Endothelial cell of umbilical vein (primary cell): Measurements from ENCODE around the gene HOXA9. TPM values are rescaled to one million over a fixed set of nuclear protein-coding genes. Genes with fewer than 3 reads are reported as not detected.

Experiments used
- BruUV-seq: library from RNA; stranded (reverse); fragments of 400-500 nt; replicated peaks from 2 replicates; lab custom pipeline; 2021; lab: Mats Ljungman, UMichigan
- CTCF ChIA-PET: fragments of 300-600, 350-600 bp; sonication (Branson Sonifier 250); formaldehyde crosslinking; loops from one replicate; lab custom pipeline; 2021; ENCODE audit warnings: antibody characterized with exemption, inconsistent platforms; lab: Charles Lee
- POLR2A ChIA-PET: fragments of 300-600, 350-600 bp; sonication (Branson Sonifier 250); formaldehyde crosslinking; loops from one replicate; lab custom pipeline; 2021; ENCODE audit warnings: antibody characterized with exemption, inconsistent platforms; lab: Charles Lee
- DNase-seq: peaks from one replicate; pipeline ENCODE4 v3.0.0-alpha.2; 2011; ENCODE audit warnings: low read depth, low spot score
- FAIRE-seq: peaks from 2 replicates; lab custom pipeline; 2011; peaks lifted over from hg19 to GRCh38; lab: Jason Lieb, UNC
- H2AFZ ChIP-seq: 2 replicates; pipeline ENCODE4 v1.6.0; 2012; ENCODE audit warnings: low read depth, low read length, control low read depth, inconsistent platforms
- H3K27ac ChIP-seq: 2 replicates; pipeline ENCODE4 v1.5.1; 2011; ENCODE audit warnings: low read depth, mild to moderate bottlenecking, control low read depth, low read length, moderate library complexity; ENCODE audit not compliant: insufficient read depth
- H3K27me3 ChIP-seq, 2 experiments: 2 replicates each; pipeline versions ENCODE4 v1.6.0 to v1.6.1; 2011; ENCODE audit warnings: low read length in 2 of 2, mixed read lengths in 1 of 2; ENCODE audit not compliant: control insufficient read depth in 2 of 2, insufficient read depth in 2 of 2
- H3K36me3 ChIP-seq, 2 experiments: 2 replicates in 1 of 2; 3 replicates in 1 of 2; pipeline ENCODE4 v1.5.1; 2011; ENCODE audit warnings: low read length in 2 of 2, mild to moderate bottlenecking in 1 of 2, moderate library complexity in 1 of 2; ENCODE audit not compliant: control insufficient read depth in 2 of 2, insufficient read depth in 2 of 2; ENCODE audit errors: extremely low read depth in 1 of 2
- H3K4me1 ChIP-seq: 3 replicates; pipeline ENCODE4 v1.5.1; 2011; ENCODE audit warnings: mild to moderate bottlenecking, low read length; ENCODE audit not compliant: control insufficient read depth, insufficient read depth; ENCODE audit errors: extremely low read depth
- H3K4me2 ChIP-seq: 2 replicates; pipeline ENCODE4 v1.6.1; 2011; ENCODE audit warnings: low read length, control low read depth, mixed read lengths; ENCODE audit not compliant: insufficient read depth
- H3K4me3 ChIP-seq, 3 experiments: fragments of 200-600 bp in 1 of 3; sonication (generic), shearing (Covaris generic) in 1 of 3; replicated peaks in 1 of 3; 2 replicates each; pipeline ENCODE4 v1.5.1; 2011 to 2016; ENCODE audit warnings: control low read depth in 3 of 3, low read length in 3 of 3, mild to moderate bottlenecking in 2 of 3, inconsistent platforms in 1 of 3, low read depth in 1 of 3, moderate library complexity in 1 of 3; ENCODE audit not compliant: insufficient read depth in 1 of 3
- H3K79me2 ChIP-seq: 2 replicates; pipeline ENCODE4 v1.6.0; 2012; ENCODE audit warnings: low read length, inconsistent platforms; ENCODE audit not compliant: control insufficient read depth, insufficient read depth
- H3K9ac ChIP-seq: replicated peaks from 2 replicates; pipeline ENCODE3; 2011; ENCODE audit warnings: low read length, control low read depth; ENCODE audit not compliant: insufficient read depth; ENCODE audit errors: extremely low read depth
- H3K9me1 ChIP-seq: replicated peaks from 3 replicates; pipeline ENCODE4 v1.6.0; 2011; ENCODE audit warnings: mild to moderate bottlenecking, low read length; ENCODE audit not compliant: control insufficient read depth, insufficient read depth; ENCODE audit errors: extremely low read depth
- H3K9me3 ChIP-seq: replicated peaks from 2 replicates; pipeline ENCODE4 v1.5.1; 2012; ENCODE audit warnings: low read length, inconsistent platforms; ENCODE audit not compliant: control insufficient read depth, insufficient read depth
- H4K20me1 ChIP-seq: replicated peaks from 2 replicates; pipeline ENCODE3; 2011; ENCODE audit warnings: mild to moderate bottlenecking, low read length; ENCODE audit not compliant: control insufficient read depth, insufficient read depth; ENCODE audit errors: extremely low read depth
- EZH2 ChIP-seq: IDR thresholded peaks from 2 replicates; pipeline ENCODE4 v1.6.1; 2012; ENCODE audit warnings: borderline replicate concordance, low read depth, mild to moderate bottlenecking, moderate library complexity, low read length, inconsistent platforms; ENCODE audit not compliant: severe bottlenecking
- FOS ChIP-seq: IDR thresholded peaks from 2 replicates; pipeline ENCODE4 v1.6.1; 2011; ENCODE audit warnings: mild to moderate bottlenecking, low read length, moderate library complexity, borderline replicate concordance; ENCODE audit not compliant: insufficient read depth
- GATA2 ChIP-seq: IDR thresholded peaks from 2 replicates; pipeline ENCODE4 v1.7.0; 2011; ENCODE audit warnings: low read depth, mild to moderate bottlenecking, moderate library complexity, mixed read lengths, low read length; ENCODE audit not compliant: insufficient read length, insufficient read depth
- JUN ChIP-seq: IDR thresholded peaks from 2 replicates; pipeline ENCODE4 v1.6.1; 2011; ENCODE audit warnings: borderline replicate concordance, low read depth; ENCODE audit not compliant: insufficient read length, insufficient read depth
- MYC ChIP-seq: IDR thresholded peaks from one replicate; pipeline ENCODE4 v1.6.1; 2011; ENCODE audit warnings: mild to moderate bottlenecking, low read depth, low read length
- POLR2A ChIP-seq: IDR thresholded peaks from 2 replicates; pipeline ENCODE4 v1.6.1; 2012; ENCODE audit warnings: low read depth, mild to moderate bottlenecking, control low read depth, low read length
- POLR2AphosphoS5 ChIP-seq: IDR thresholded peaks from 2 replicates; pipeline ENCODE4 v1.6.1; 2012; ENCODE audit warnings: low read depth, mild to moderate bottlenecking, control low read depth, low read length, moderate library complexity; ENCODE audit not compliant: insufficient read depth
- dilution Hi-C: fragments of 300-500 bp; cut with MboI; formaldehyde crosslinking; loops from one replicate; pipeline ENCODE4 v1.15.0; 2019; ENCODE audit warnings: low sequenced_read_pairs; ENCODE audit not compliant: extremely low pct_ligation_motif_present
- intact Hi-C: fragments of 100-400 bp; cut with micrococcal nuclease; formaldehyde crosslinking; loops from one replicate; pipeline ENCODE4 v1.10.0; 2022
- polyA plus RNA-seq, 4 experiments: library from polyadenylated mRNA; depleted of rRNA in 3 of 4; stranded (reverse) in 3 of 4; unstranded in 1 of 4; fragments of >200 nt; gene quantifications; 2 replicates each; pipeline versions ENCODE4 v1.2.1 to v1.2.3, GENCODE V29; 2011 to 2012; ENCODE audit warnings: missing spikeins in 1 of 4
- total RNA-seq: library from RNA; stranded (reverse); gene quantifications from 2 replicates; pipeline ENCODE4 v1.2.3, GENCODE V29; 2021
- TF ChIP-seq, protein P1 (sequence below): IDR thresholded peaks from 2 replicates; pipeline ENCODE4 v1.6.1; 2011; ENCODE audit not compliant: insufficient read depth, insufficient read length
- TF ChIP-seq, protein P2 (sequence below), 2 donors: IDR thresholded peaks; 1 replicate in 1 of 2; 2 replicates in 1 of 2; pipeline ENCODE4 v1.5.1; 2011; ENCODE audit warnings: low read length in 2 of 2, mild to moderate bottlenecking in 2 of 2, moderate library complexity in 2 of 2, control low read depth in 1 of 2, inconsistent platforms in 1 of 2, low read depth in 1 of 2; ENCODE audit not compliant: insufficient read depth in 1 of 2; ENCODE audit errors: extremely low read depth in 1 of 2

The HOXA9 gene
- total and polyA plus RNA-seq, 2 donors (not counting 3 experiments of a cell fraction or from before 2014, with no cell fraction given): 47.2 to 61.6 TPM

DNA sequence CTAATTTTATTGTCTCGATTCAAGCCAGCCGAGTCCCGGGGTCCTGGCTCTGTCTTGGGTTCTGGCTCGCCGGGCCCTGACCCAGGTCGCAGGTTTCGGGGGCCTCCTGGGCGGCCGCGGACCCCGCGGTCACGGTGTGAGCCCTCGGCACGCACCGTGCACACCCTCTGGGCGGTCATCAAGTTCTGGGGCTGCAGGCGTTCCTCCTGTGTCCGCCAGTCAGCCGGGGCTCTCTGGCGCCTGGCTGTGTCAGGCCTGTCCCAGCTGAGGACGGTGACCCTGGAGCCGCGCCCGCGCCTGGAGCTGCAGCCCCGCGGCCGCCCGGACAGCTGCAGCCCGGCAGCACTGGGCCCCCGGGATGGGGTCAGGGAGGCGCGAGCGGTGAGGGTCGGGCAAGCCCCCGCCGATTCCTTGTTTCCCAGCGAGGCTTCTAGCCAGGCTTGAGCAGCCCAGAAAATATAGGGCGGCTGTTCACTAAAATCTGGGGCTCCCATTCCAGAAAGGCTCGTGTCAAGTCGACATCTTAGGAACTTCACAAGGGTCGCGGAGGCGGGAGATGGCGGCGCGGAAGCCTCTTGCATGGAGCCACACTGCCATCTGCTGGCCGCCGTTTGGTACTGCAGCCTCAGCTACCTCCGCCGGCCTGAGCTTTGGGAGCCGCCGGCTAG, 4.7 kb downstream of the HOXA9 start:
- FAIRE-seq: peak; percentile 78

More for the DNA sequence above, 4.7 kb downstream of the HOXA9 start:
- intact Hi-C loops (loop anchor here (1.0 to 5.0 kb wide), 11 partner anchors 17 to 1768 kb away; partner anchors contain the start of gene HOXA5), dilution Hi-C loops (loop anchor here (10.0 to 25.0 kb wide), 3 partner anchors 306 to 973 kb away; no protein-coding TSS in a partner anchor)
- peak; percentile 92 for DNase-seq
- TF ChIP-seq, protein P1, sequence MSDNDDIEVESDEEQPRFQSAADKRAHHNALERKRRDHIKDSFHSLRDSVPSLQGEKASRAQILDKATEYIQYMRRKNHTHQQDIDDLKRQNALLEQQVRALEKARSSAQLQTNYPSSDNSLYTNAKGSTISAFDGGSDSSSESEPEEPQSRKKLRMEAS: no peak
- peak; percentile 53 for TF ChIP-seq POLR2AphosphoS5
- no peak for TF ChIP-seq EZH2
- no peak for TF ChIP-seq GATA2
- TF ChIP-seq, protein P2, sequence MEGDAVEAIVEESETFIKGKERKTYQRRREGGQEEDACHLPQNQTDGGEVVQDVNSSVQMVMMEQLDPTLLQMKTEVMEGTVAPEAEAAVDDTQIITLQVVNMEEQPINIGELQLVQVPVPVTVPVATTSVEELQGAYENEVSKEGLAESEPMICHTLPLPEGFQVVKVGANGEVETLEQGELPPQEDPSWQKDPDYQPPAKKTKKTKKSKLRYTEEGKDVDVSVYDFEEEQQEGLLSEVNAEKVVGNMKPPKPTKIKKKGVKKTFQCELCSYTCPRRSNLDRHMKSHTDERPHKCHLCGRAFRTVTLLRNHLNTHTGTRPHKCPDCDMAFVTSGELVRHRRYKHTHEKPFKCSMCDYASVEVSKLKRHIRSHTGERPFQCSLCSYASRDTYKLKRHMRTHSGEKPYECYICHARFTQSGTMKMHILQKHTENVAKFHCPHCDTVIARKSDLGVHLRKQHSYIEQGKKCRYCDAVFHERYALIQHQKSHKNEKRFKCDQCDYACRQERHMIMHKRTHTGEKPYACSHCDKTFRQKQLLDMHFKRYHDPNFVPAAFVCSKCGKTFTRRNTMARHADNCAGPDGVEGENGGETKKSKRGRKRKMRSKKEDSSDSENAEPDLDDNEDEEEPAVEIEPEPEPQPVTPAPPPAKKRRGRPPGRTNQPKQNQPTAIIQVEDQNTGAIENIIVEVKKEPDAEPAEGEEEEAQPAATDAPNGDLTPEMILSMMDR (IDR thresholded peaks at IDR 0.05; ENCODE audit: extremely low read depth in 1 of 2, insufficient read depth in 1 of 2, low read depth in 1 of 2, low read length in 2 of 2): peak; percentile 95
- no peak for TF ChIP-seq FOS
- no peak for TF ChIP-seq MYC
- TF ChIP-seq JUN: no peak
- TF ChIP-seq POLR2A: no peak
- H3K9me1 ChIP-seq: no peaks in the 10 kb centered on the region
- H3K9me3 ChIP-seq: no peaks in the 10 kb centered on the region
- H4K20me1 ChIP-seq: no peaks in the 10 kb centered on the region
- peak overlapping the region; percentile 69 for H3K27ac ChIP-seq
- peaks cover 76% of the 10 kb centered on the region for H3K79me2 ChIP-seq
- peaks cover 3 to 7% of the 10 kb centered on the region in 2 experiments for H3K36me3 ChIP-seq
- H3K4me3 ChIP-seq: peak overlapping the region in 2 of 3 experiments; percentile 44 to 63
- peak overlapping the region; percentile 78 for H3K9ac ChIP-seq
- CTCF ChIA-PET: interaction anchor here (0.6 to 4.6 kb wide), 42 partner anchors 10 to 1309 kb away, joined by 3 to 145 read pairs (median 6); partner anchors contain the start of genes HOXA10, HOXA11, HOXA3 and HOXA4
- H3K4me1 ChIP-seq: peaks cover 42% of the 10 kb centered on the region
- H3K4me2 ChIP-seq: peak overlapping the region; percentile 74
- no peaks in the 10 kb centered on the region for H3K27me3 ChIP-seq
- H2AFZ ChIP-seq: peak overlapping the region; percentile 33
- POLR2A ChIA-PET: interaction anchor here (0.7 to 2.4 kb wide), 8 partner anchors 8 to 1879 kb away, joined by 3 to 15 read pairs (median 4); partner anchors contain the start of gene HOXA3
- BruUV-seq: no TSS peak
